T-cell (primary cell): Measurements from ENCODE around the gene LTB4R2. TPM values are rescaled to one million over a fixed set of nuclear protein-coding genes. Genes with fewer than 3 reads are reported as not detected.
A peak's percentile ranks its signal among the peaks of the same experiment; 100 is the strongest.

Experiments
- ATAC-seq, 4 experiments: fragments of 200-7000 bp in 3 of 4; fragments of 150-1000 bp in 1 of 4; cut with Tn5 transposase; replicated peaks in 1 of 4; 1 replicate in 3 of 4; 2 replicates in 1 of 4; pipeline ENCODE4 v1.10.0; 2021; ENCODE audit warnings: moderate library complexity in 3 of 4, mild to moderate bottlenecking in 2 of 4, moderate number of reproducible peaks in 1 of 4
- CTCF ChIA-PET, 2 donors: fragments of 300-600 bp; sonication (Branson Sonifier 250); formaldehyde crosslinking; loops; one replicate each; lab custom pipeline; 2022; ENCODE audit warnings: antibody characterized with exemption in 2 of 2; lab: Charles Lee
- POLR2A ChIA-PET, 2 donors: fragments of 300-600 bp; sonication (Branson Sonifier 250); formaldehyde crosslinking; loops; one replicate each; lab custom pipeline; 2022; ENCODE audit warnings: antibody characterized with exemption in 2 of 2; lab: Charles Lee
- DNase-seq, 35 experiments: peaks; one replicate each; pipeline versions ENCODE4 v3.0.0 to v3.0.0-alpha.2; 2013 to 2023
- H3K27ac ChIP-seq: one replicate; pipeline ENCODE4 v1.5.1; 2013; ENCODE audit warnings: low read length
- H3K27me3 ChIP-seq, 2 experiments: replicated peaks in 1 of 2; 1 replicate in 1 of 2; 2 replicates in 1 of 2; pipeline versions ENCODE4 v1.6.1 to v1.7.0; 2013; ENCODE audit warnings: low read length in 1 of 2, mixed read lengths in 1 of 2; ENCODE audit not compliant: control insufficient read depth in 2 of 2, insufficient read depth in 2 of 2; ENCODE audit errors: extremely low read depth in 1 of 2
- H3K36me3 ChIP-seq, 2 donors: 1 replicate in 1 of 2; 2 replicates in 1 of 2; pipeline versions ENCODE4 v1.6.1 to v1.7.0; 2013; ENCODE audit warnings: low read length in 1 of 2; ENCODE audit not compliant: control insufficient read depth in 2 of 2, insufficient read depth in 1 of 2; ENCODE audit errors: extremely low read depth in 1 of 2
- H3K4me1 ChIP-seq, 2 experiments: 1 replicate in 1 of 2; 2 replicates in 1 of 2; pipeline versions ENCODE4 v1.6.1 to v1.7.0; 2013; ENCODE audit warnings: low read length in 2 of 2, mixed read lengths in 1 of 2; ENCODE audit not compliant: insufficient read depth in 2 of 2, control insufficient read depth in 1 of 2; ENCODE audit errors: extremely low read depth in 1 of 2
- H3K4me3 ChIP-seq, 2 donors: 1 replicate in 1 of 2; 2 replicates in 1 of 2; pipeline versions ENCODE4 v1.5.1 to v1.7.0; 2013; ENCODE audit warnings: mild to moderate bottlenecking in 2 of 2, low read length in 1 of 2, moderate library complexity in 1 of 2; ENCODE audit not compliant: control insufficient read depth in 1 of 2; ENCODE audit errors: extremely low read depth in 1 of 2
- H3K9me3 ChIP-seq: 2 replicates; pipeline ENCODE4 v1.7.0; 2013
- H3K27ac Mint-ChIP-seq, 2 donors: one replicate each; pipeline ENCODE4 v1.8.0; 2020 to 2021; ENCODE audit warnings: mild to moderate bottlenecking in 2 of 2, mixed read lengths in 2 of 2
- H3K27me3 Mint-ChIP-seq, 2 donors: one replicate each; pipeline ENCODE4 v1.8.0; 2021 to 2022; ENCODE audit warnings: mixed read lengths in 2 of 2
- H3K36me3 Mint-ChIP-seq: one replicate; pipeline ENCODE4 v1.8.0; 2021; ENCODE audit warnings: mixed read lengths
- H3K4me1 Mint-ChIP-seq, 3 donors: one replicate each; pipeline ENCODE4 v1.8.0; 2020 to 2022; ENCODE audit warnings: mixed read lengths in 3 of 3, mild to moderate bottlenecking in 1 of 3
- H3K4me3 Mint-ChIP-seq, 3 donors: one replicate each; pipeline ENCODE4 v1.8.0; 2020 to 2022; ENCODE audit warnings: mild to moderate bottlenecking in 3 of 3, mixed read lengths in 3 of 3, moderate library complexity in 3 of 3
- H3K9me3 Mint-ChIP-seq, 3 donors: one replicate each; pipeline ENCODE4 v1.8.0; 2020 to 2022; ENCODE audit warnings: mixed read lengths in 3 of 3
- WGBS: methylation state at CpG from one replicate; pipeline ENCODE4 v1.1.5; 2013; ENCODE audit warnings: missing lambda C conversion rate; ENCODE audit not compliant: insufficient coverage; 5-methylcytosine and 5-hydroxymethylcytosine counted together
- total RNA-seq, 35 experiments: library from RNA in 6 of 35; stranded (reverse) in 6 of 35; fragments of 120-200 nt in 1 of 35; gene quantifications; one replicate each; pipeline versions ENCODE4 v1.2.1 to v1.2.4 and lab custom pipeline; 2013 to 2026

Gene LTB4R2
- total RNA-seq, 5 donors from 2014 or later (not counting 1 experiment from before 2014, with no cell fraction given), result 18.6 to 25.2 (median 20.3) TPM

- DNase-seq, result no peak
- H3K4me1 Mint-ChIP-seq, result peaks cover 13 to 27% (median 14%) of the 10 kb centered on the region in 3 donors
- Histone ChIP-seq H3K27me3 (no peaks in the 10 kb centered on the region), H3K36me3 (peaks cover 10 to 48% of the 10 kb centered on the region in 2 donors), H3K9me3 (no peaks in the 10 kb centered on the region), H3K4me1 (peaks cover 6 to 21% of the 10 kb centered on the region in 2 experiments), H3K4me3 (no peak overlapping the region), H3K27ac (no peak overlapping the region)
- no peak for ATAC-seq
- ChIA-PET POLR2A (interaction anchor here in 1 of 2 donors (0.6 to 1.7 kb wide), 2 partner anchors 15 to 63 kb away, joined by 4 read pairs; no protein-coding TSS in a partner anchor), CTCF (interaction anchor here in 1 of 2 donors (1.8 kb wide), 1 partner anchor 16 kb away, joined by 8 read pairs; the partner anchor contains the start of gene CIDEB)
- H3K36me3 Mint-ChIP-seq, result peaks cover 43% of the 10 kb centered on the region
- H3K27ac Mint-ChIP-seq, result no peak overlapping the region
- H3K4me3 Mint-ChIP-seq, result no peak overlapping the region
- WGBS, result 100% methylated on average over 7 of the region's 11 CpGs
- no peaks in the 10 kb centered on the region for H3K9me3 Mint-ChIP-seq
- H3K27me3 Mint-ChIP-seq, result no peaks in the 10 kb centered on the region
These were observed 17.7 kb upstream of the LTB4R2 start for GRCh38 chr14:24292118-24292807.

- no peaks in the 10 kb centered on the region for H3K9me3 Mint-ChIP-seq
- Histone ChIP-seq H3K27ac (no peak overlapping the region), H3K9me3 (no peaks in the 10 kb centered on the region), H3K27me3 (no peaks in the 10 kb centered on the region), H3K36me3 (peaks cover 10 to 48% of the 10 kb centered on the region in 2 donors), H3K4me1 (peaks cover 9 to 25% of the 10 kb centered on the region in 2 experiments), H3K4me3 (no peak overlapping the region)
- H3K36me3 Mint-ChIP-seq, result peaks cover 43% of the 10 kb centered on the region
- no peak overlapping the region for H3K27ac Mint-ChIP-seq
- ChIA-PET CTCF (no interaction called here), POLR2A (no interaction called here)
- no peaks in the 10 kb centered on the region for H3K27me3 Mint-ChIP-seq
- ATAC-seq (no peak), DNase-seq (no peak)
- WGBS, result no CpG with 5 or more reads among the region's 2 CpGs
- no peak overlapping the region for H3K4me3 Mint-ChIP-seq
- H3K4me1 Mint-ChIP-seq, result peaks cover 21 to 35% (median 23%) of the 10 kb centered on the region in 3 donors
These were observed 16.4 kb upstream of the LTB4R2 start for GRCh38 chr14:24293525-24293924.

GRCh38 chr14:24296341-24297157, 13.4 kb upstream of the LTB4R2 start:
- WGBS, result 78% methylated on average over 11 of the region's 12 CpGs

GRCh38 chr14:24297190-24297964, 12.6 kb upstream of the LTB4R2 start:
- H3K4me3 Mint-ChIP-seq, result peak overlapping the region; percentile 11 to 92 (median 37)

More at GRCh38 chr14:24296341-24297157, 13.4 kb upstream of the LTB4R2 start:
- peaks cover 6 to 33% of the 10 kb centered on the region in 2 donors for H3K36me3 ChIP-seq
- peaks cover 44 to 53% (median 45%) of the 10 kb centered on the region in 3 donors for H3K4me1 Mint-ChIP-seq
- peaks cover 23 to 32% of the 10 kb centered on the region in 2 experiments for H3K4me1 ChIP-seq
- H3K27ac ChIP-seq, result peak overlapping the region; percentile 75
- H3K9me3 Mint-ChIP-seq, result no peaks in the 10 kb centered on the region
- H3K4me3 ChIP-seq, result no peak overlapping the region
- POLR2A ChIA-PET, result interaction anchor here (1.1 to 3.0 kb wide), 2 partner anchors 26 to 54 kb away, joined by 3 to 17 read pairs; partner anchors contain the start of genes RABGGTA (in 1 of the 2) and TINF2 (in 1 of the 2)
- ATAC-seq (peak; percentile 51 to 66 (median 52)), DNase-seq (peak in 34 of 35 experiments; percentile 37 to 89 (median 68))
- H3K27ac Mint-ChIP-seq, result peak overlapping the region; percentile 67 to 72
- H3K27me3 Mint-ChIP-seq, result no peaks in the 10 kb centered on the region
- H3K9me3 ChIP-seq, result no peaks in the 10 kb centered on the region
- H3K4me3 Mint-ChIP-seq, result peak overlapping the region in 1 of 3 donors; percentile 92
- CTCF ChIA-PET, result interaction anchor here (0.6 to 6.5 kb wide), 16 partner anchors 10 to 140 kb away, joined by 3 to 104 read pairs (median 5); partner anchors contain the start of genes TINF2 (in 2 of the 2), CIDEB (in 1 of the 2), LTB4R (in 1 of the 2) and LTB4R2 (in 1 of the 2)
- peaks cover 32% of the 10 kb centered on the region for H3K36me3 Mint-ChIP-seq
- H3K27me3 ChIP-seq, result no peaks in the 10 kb centered on the region

GRCh38 chr14:24298892-24299254, 11.1 kb upstream of the LTB4R2 start:
- peaks cover 45% of the 10 kb centered on the region for H3K36me3 Mint-ChIP-seq
- Histone ChIP-seq H3K36me3 (peaks cover 12 to 44% of the 10 kb centered on the region in 2 donors), H3K9me3 (no peaks in the 10 kb centered on the region), H3K4me1 (peaks cover 23 to 32% of the 10 kb centered on the region in 2 experiments), H3K27me3 (no peaks in the 10 kb centered on the region), H3K4me3 (peak overlapping the region; percentile 70 to 82), H3K27ac (peak overlapping the region; percentile 84)
- peak overlapping the region; percentile 92 to 95 (median 93) for H3K4me3 Mint-ChIP-seq
- no peaks in the 10 kb centered on the region for H3K27me3 Mint-ChIP-seq
- WGBS, result 57% methylated on average over 4 of the region's 7 CpGs
- CTCF ChIA-PET, result interaction anchor here (0.7 to 6.5 kb wide), 8 partner anchors 9 to 133 kb away, joined by 3 to 104 read pairs (median 8); partner anchors contain the start of genes TINF2 (in 2 of the 2) and CIDEB (in 1 of the 2)
- POLR2A ChIA-PET, result interaction anchor here (0.6 to 3.0 kb wide), 2 partner anchors 56 to 111 kb away, joined by 4 to 17 read pairs; partner anchors contain the start of genes IPO4 (in 1 of the 2) and TINF2 (in 1 of the 2)
- peaks cover 45 to 60% (median 49%) of the 10 kb centered on the region in 3 donors for H3K4me1 Mint-ChIP-seq
- peak overlapping the region; percentile 95 to 97 for H3K27ac Mint-ChIP-seq
- ATAC-seq (no peak), DNase-seq (no peak)
- no peaks in the 10 kb centered on the region for H3K9me3 Mint-ChIP-seq

More at GRCh38 chr14:24297190-24297964, 12.6 kb upstream of the LTB4R2 start:
- POLR2A ChIA-PET, result interaction anchor here (1.1 to 3.0 kb wide), 2 partner anchors 27 to 55 kb away, joined by 3 to 17 read pairs; partner anchors contain the start of genes RABGGTA (in 1 of the 2) and TINF2 (in 1 of the 2)
- Histone ChIP-seq H3K4me1 (peaks cover 23 to 32% of the 10 kb centered on the region in 2 experiments), H3K36me3 (peaks cover 6 to 33% of the 10 kb centered on the region in 2 donors), H3K4me3 (no peak overlapping the region), H3K9me3 (no peaks in the 10 kb centered on the region), H3K27ac (peak overlapping the region; percentile 75), H3K27me3 (no peaks in the 10 kb centered on the region)
- Mint-ChIP-seq H3K27me3 (no peaks in the 10 kb centered on the region), H3K9me3 (no peaks in the 10 kb centered on the region), H3K36me3 (peaks cover 32% of the 10 kb centered on the region), H3K4me1 (peaks cover 45 to 60% (median 49%) of the 10 kb centered on the region in 3 donors), H3K27ac (peak overlapping the region; percentile 67 to 72)
- WGBS, result 54% methylated on average over 5 of the region's 5 CpGs
- DNase-seq, result peak in 1 of 35 experiments; percentile 45
- CTCF ChIA-PET, result interaction anchor here (0.6 to 6.5 kb wide), 23 partner anchors 10 to 139 kb away, joined by 3 to 104 read pairs (median 5); partner anchors contain the start of genes TINF2 (in 2 of the 2), CHMP4A (in 1 of the 2), CIDEB (in 1 of the 2) and LTB4R (in 1 of the 2)
- ATAC-seq, result peak in 1 of 4 experiments; percentile 9
